GM21367 (cell line): Measurements from ENCODE around the gene SYT6.

Source experiments
- ATAC-seq: cut with Tn5 transposase; IDR thresholded peaks from one replicate; pipeline ENCODE4 v1.9.1; 2021; ENCODE audit not compliant: unreplicated experiment

The SYT6 gene

DNA sequence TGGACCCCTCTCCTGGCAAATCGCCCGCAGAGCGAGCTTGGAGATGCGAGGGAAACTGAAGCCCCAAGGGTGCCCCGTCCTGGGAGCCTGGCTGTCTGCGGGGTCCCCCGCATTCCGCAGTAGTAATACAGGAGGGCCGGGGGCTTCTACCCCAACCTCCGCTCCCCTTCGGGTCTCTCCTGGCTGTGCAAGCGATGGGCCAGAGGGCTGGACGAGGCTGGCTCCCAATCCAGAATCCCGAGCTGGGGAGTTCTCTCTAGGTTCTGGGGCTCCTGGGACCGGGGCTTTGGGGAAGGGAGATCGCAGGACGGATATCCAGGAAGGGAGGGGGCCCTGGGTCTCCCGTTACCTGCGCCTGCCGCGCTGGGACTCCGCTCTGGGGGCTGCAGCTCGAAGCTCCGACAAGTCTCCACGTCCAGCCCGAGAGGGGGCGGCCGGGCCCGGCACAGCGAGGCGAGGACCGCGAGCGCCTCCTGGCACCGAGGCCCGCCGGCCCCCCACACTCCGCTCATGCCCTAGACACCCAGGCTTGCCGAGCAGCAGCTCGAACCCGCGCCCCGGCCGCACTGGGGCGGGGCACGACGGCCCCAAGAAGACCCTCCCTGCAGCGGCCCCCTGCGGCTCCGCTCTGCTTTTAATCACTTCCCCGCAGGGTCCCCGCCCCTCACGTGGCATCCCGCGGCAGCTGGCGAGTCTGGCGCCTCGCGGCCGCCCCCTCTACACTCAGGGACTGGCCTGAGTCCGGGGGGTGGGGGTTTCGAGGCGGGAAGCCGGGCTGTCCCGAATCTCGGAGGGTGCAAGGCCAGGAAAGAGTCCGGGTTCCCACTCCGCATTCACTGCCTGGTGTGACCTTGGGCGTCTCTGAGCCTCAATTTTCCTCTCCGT, at the start of gene SYT6:
SYT6 (minus strand) TSS at position 609 of the 885 bp plus-strand sequence; CDS start at position 512, 97 bp downstream.
- no peak for ATAC-seq

DNA sequence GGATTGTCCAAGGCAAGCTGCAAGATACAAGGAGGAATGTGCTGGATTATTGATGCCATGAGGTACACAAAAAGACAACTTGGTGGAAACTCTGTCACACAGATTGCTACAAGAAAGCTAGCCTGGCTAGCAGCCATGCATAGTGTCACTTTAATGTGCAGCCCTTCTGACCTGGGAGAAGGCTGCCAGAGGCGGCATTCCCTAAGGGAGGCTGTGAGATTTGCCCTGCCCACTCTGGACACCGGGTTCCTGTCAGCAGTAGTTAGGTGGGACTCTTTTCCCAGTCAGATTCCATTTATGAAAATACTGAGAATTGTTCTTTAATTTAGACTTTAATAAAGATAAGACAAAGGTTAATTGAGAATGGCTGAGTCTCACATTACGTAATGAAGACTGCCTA, 47.8 kb upstream of the SYT6 start:
- ATAC-seq: no peak

GRCh38 chr1:114199017-114199594, 45.4 kb upstream of the SYT6 start:
- ATAC-seq: no peak

- ATAC-seq: no peak
Measured at GRCh38 chr1:114196992-114197907, 43.6 kb upstream of the SYT6 start.

GRCh38 chr1:114195819-114196218, 42.1 kb upstream of the SYT6 start:
- no peak for ATAC-seq

DNA sequence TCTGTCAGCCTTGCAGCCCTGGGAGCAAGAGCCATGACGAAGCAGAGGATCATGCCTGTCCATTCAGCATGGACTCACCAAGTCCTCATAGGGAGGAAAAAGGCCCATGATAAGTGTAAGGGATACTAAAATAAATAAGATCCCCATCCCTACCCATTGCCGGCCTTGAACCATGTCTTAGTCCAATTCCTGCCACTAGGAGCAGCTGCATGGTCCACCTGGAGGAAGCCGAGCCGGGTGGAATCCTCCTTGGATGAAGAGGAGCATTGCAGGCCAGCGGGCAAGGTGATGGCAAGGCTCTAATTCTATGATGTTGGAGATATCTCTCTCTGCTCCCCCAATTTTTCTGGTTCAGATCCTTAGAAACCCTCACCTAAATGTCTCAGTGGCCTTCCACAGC, 38.7 kb upstream of the SYT6 start:
- ATAC-seq: no peak

DNA sequence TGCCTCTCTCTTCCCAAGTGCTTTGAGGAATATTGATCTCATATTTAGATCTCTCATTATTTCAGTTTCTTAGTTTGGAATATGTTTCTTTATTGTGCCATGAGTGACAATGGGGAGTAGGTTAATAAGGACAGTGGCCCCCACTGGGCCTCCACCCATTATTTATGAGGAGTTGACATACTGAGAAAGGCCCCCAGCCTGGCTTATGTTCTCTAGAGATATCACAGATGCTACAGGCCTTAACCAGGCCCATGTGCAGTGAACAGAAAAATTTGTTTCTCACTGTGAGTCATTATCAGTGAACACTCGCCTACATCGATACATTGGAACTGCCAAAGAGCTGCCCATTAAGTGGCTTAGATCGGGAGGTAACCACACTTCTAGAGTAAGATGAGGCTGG, 35.7 kb upstream of the SYT6 start:
- no peak for ATAC-seq

DNA sequence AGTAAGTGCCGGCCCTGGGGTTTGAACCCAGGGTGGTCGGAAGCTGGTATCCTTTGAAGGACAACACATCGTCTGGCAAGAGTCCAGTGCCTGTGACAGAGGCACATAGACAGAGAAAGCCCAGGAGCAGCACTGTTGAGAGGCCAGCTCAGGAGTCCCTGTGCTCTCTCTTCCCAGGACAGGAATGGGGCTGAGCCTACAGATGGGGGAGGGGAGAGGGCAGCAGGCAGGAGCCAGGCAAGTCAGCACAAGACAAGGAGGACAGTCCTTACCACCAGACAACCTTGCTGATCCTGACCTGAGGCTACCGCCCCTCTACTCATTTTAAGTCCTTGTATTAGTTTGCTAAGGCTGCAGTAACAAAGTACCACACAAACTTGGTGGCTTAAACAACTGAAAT, 27.7 kb upstream of the SYT6 start:
- no peak for ATAC-seq

DNA sequence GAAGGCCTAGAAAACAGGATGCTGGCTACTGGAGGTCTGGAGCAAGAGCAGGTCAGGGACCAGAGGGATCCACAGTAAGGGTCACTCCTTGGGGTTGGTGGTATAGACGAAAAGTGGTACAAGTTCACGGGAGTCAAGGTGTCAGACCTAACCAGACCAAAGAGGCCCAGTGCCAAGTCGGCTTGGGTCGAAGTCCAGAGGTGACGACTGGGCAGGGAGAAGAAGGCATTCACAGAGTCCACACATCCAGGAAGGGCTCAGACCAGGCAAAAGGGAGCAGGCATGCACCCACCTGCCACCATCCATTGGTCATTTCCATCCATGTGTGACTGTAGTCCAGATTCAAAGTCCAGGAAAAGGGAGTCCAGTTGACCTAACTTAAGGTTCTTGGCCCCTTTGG, 27.1 kb upstream of the SYT6 start:
- no peak for ATAC-seq

DNA sequence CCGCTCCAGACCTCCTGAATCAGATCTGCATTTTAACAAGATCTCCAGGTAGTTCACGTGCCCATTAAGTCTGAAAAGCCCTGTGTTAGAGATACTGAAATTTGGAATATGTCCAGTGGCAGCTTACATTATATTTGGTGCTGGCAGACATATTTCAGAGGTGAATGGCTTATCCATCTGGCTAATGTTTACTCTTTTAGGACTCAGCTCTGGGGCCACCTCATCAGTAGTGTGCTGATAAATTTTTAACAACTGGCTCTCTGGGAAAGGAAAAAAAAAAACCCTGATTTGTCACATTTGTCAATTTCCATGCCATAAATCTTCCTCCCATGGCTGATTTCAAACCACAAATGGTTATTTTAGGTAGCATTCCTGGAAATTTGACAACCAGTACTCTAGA, 25.3 kb upstream of the SYT6 start:
- no peak for ATAC-seq

DNA sequence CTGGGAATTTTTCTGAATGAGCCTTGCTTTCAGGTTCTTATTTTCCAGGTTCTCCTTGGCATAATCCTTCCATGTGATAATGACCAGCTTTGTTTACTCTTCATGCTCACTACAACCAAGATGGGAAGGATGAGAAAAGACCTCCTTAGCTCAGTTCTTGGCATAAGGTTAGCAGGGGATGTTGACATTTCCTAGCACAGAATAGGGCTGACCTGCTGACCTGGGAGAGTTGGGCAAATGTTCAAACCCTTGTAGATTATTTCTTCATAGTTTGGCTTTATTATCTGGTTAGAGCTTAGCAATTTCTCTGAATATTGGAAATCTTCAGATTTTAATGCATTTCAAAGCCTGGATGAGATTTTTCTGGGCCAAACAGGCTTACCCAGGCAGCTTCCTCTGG, 23.6 kb upstream of the SYT6 start:
- ATAC-seq: no peak

GRCh38 chr1:114176366-114176765, 22.7 kb upstream of the SYT6 start:
- no peak for ATAC-seq

DNA sequence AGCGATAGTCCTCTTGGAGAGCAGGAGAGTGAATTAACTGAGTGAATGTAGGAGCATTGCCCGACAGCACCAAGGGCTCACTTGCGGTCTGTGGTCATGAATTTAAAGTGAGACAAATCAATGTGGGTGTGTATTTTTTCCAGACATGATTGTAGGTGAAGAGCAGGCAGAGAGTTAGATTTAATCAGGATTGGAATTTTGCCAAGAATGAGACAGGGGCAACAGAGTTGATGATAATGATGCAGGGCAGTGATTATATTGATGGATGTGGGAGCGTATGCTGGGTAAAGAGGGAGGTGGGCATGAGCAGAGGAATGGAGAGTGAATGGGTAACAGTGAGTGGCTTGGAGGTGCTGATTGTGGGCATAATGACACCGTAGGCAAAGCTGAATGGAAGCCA, 20.0 kb upstream of the SYT6 start:
- ATAC-seq: no peak

- ATAC-seq: no peak
Measured at GRCh38 chr1:114169509-114169908, 15.8 kb upstream of the SYT6 start.

DNA sequence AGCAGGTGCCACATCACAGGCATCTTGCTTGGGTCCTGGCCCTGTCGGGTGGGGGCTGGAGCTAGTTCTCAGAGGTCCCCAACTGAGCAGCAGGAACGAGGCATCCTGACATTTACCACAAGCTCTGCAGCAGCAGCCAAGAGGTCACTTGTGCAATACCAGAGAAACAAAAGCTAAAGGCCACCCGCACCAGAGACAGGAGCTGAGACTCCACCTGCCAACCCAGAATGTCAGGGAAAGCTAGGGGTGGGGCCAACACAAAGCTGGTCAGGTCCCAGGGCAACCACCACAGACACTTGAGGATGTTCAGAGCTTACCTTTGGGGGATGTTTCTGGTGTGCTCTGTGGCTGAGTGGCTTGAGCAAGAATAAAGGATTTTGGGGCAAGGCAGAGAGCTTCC, 13.6 kb upstream of the SYT6 start:
- ATAC-seq: no peak

- no peak for ATAC-seq
Measured at GRCh38 chr1:114164840-114165543, 11.3 kb upstream of the SYT6 start.

DNA sequence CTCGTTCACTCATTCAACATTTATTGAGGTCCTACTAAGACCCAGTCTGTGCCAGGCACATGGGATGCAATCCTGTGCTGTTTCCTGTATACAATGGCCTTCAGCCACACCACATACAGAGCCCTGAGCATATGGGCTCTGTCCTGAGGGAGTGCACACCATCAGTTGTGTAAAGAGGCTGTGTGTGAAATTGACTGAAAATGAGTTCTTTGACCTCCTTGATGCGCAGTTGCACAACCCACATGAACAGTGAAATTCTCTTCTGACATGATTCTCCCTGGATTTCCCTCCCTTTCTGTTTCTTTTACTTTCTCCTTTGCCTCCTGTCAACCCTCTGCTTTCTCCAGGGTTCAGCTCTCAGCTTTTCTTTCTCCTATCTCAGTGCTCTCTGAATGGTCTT, 6.3 kb upstream of the SYT6 start:
- no peak for ATAC-seq

DNA sequence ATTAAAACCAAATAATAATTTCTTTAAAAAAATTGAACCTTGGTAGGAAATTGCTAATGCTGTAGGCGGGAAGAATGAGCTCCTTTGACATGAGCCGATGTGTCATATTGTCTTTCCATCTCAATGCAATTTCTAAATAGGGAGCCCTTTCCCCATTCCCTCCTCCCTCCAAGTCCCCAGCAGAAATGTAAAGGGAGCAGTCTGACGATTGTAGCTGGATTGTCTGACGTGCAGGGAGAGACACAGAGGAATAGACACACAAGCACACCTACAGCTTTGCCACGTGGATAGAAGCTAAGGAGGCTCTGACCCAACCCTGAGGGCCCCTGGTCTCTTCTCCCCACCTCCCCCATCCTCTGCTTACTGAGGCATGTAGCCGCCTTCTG, 3.6 kb upstream of the SYT6 start:
- ATAC-seq: no peak

DNA sequence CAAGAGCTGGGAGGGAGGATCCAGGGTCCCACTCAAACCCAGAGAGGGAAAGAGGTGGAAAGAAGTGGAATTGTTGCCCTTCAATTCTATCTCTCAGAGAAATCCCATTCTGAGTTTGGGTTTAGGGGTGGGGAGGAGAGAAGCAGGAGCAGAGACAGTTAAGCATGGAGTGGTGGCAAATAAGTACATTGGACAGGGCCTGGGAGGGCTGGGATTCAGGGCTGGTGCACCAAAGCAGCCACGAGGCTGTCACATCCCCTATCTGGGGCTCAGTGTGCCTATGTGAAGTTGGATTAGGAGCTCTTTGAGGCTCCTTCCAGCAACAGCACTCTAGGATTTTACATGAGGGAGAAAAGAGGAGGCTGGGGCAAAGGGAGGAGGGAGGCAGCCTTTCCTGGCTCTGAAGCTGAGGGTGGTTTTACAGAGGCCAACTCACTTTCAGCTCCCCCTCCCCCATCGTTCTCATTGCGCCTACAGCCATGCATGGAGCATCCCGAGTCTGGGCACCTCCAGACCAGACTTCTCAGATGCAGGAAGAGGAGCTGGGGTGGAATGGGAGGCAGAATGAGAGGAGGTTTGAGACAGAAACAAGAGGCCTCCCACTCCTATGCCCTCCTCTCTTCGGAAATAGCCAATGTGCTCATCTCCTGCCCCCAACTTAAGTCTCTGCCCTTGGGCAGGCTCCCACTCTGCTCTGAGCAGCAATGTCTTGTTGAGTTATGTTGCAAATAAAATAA, 3.0 kb upstream of the SYT6 start:
- ATAC-seq: no peak

GRCh38 chr1:114155706-114156105, 2.0 kb upstream of the SYT6 start:
- no peak for ATAC-seq
